Mesothelial cell of epicardium (in vitro differentiated cells): ENCODE data around the gene DHTKD1. TPM values are rescaled to one million over a fixed set of nuclear protein-coding genes. Genes with fewer than 3 reads are reported as not detected.

Experiments
- DNase-seq, 2 experiments: peaks; one replicate each; pipeline ENCODE4 v3.0.0; 2021; ENCODE audit warnings: low spot score in 2 of 2; ENCODE audit not compliant: unreplicated experiment in 2 of 2
- H3K27ac Mint-ChIP-seq: 2 replicates; pipeline ENCODE4 v1.8.0; 2021; ENCODE audit warnings: mixed read lengths
- H3K27me3 Mint-ChIP-seq: 2 replicates; pipeline ENCODE4 v1.8.0; 2021; ENCODE audit warnings: low read depth, mixed read lengths
- H3K36me3 Mint-ChIP-seq: 2 replicates; pipeline ENCODE4 v1.8.0; 2021; ENCODE audit warnings: mixed read lengths
- H3K4me1 Mint-ChIP-seq: 2 replicates; pipeline ENCODE4 v1.8.0; 2021; ENCODE audit warnings: mixed read lengths
- H3K4me3 Mint-ChIP-seq: 2 replicates; pipeline ENCODE4 v1.8.0; 2021; ENCODE audit warnings: mild to moderate bottlenecking, moderate library complexity, mixed read lengths
- H3K9me3 Mint-ChIP-seq: 2 replicates; pipeline ENCODE4 v1.8.0; 2021; ENCODE audit warnings: mixed read lengths
- CTCF ChIP-seq: fragments of 200-600 bp; sonication (generic); IDR thresholded peaks from one replicate; pipeline ENCODE4 v1.5.0; 2021; ENCODE audit warnings: antibody characterized with exemption; ENCODE audit not compliant: unreplicated experiment
- total RNA-seq: library from RNA; stranded (reverse); gene quantifications from 3 replicates; pipeline ENCODE4 v1.2.1, GENCODE V29; 2021

Gene DHTKD1
- 22.0 to 22.9 TPM (median 22.9 TPM) in 3 replicates for total RNA-seq

GRCh38 chr10:12068449-12069269 lies at the start of gene DHTKD1:
Gene DHTKD1, plus strand, starts transcription at chr10:12068954. Its CDS starts 80 bp downstream, at chr10:12069034.
- peak; percentile 23 for TF ChIP-seq CTCF
- Mint-ChIP-seq H3K4me1 (peaks cover 8% of the 10 kb centered on the region), H3K36me3 (no peaks in the 10 kb centered on the region), H3K9me3 (no peaks in the 10 kb centered on the region), H3K27me3 (no peaks in the 10 kb centered on the region), H3K4me3 (peak within 1 kb of the TSS; percentile 76), H3K27ac (peak within 1 kb of the TSS; percentile 90)
- peak; percentile 98 to 100 for DNase-seq

DNA sequence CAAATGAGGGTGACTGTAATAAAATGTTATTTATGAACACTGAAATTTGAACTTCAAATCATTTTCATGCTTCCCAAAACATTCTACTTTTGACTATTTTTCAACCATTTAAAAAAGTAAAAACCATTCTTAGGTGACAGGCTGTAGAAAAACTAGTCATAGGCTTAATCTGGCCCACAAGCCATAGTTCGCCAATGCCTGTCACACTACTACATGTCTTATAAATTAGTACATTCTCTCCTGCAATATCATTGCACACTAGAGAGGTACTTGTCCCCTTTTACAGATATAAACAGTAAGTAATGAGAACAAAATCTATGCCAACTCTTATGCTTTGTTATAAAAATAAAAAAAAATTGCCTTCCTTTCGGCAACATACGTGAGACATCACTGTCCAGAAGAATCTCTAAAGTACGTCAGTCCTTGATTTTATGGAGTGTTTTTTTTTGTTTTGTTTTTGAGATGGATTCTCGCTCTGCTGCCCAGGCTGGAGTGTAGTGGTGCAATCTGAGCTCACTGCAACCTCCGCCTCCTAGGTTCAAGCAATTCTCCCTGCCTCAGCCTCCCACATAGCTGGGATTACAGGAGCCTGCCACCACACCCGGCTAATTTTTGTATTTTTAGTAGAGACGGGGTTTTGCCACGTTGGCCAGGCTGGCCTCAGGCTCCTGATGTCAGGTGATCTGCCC lies 49.3 kb upstream of the DHTKD1 start:
- Mint-ChIP-seq H3K27me3 (no peaks in the 10 kb centered on the region), H3K4me1 (no peaks in the 10 kb centered on the region)

DNA sequence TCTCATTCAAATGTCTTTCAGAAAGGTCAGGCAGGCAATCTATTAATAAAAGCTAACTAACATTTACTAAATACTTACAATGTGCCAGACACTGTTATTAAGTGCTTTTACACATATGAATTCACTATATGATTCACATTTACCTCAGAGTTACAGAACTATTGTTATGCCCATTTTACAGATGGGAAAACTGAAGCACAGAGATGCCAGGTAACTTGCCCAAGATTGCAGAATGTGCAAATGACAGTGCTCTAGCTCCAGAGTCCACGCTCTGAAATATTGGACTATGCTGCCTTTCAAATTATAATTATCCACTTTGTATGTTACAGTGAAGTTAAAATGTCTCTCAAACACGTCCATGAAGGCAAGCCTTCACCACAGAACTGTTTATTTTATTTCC lies 48.2 kb upstream of the DHTKD1 start:
- no peak overlapping the region for H3K27ac Mint-ChIP-seq
- no peak for DNase-seq
- H3K9me3 Mint-ChIP-seq: no peaks in the 10 kb centered on the region
- H3K36me3 Mint-ChIP-seq: peaks cover 4% of the 10 kb centered on the region
- no peaks in the 10 kb centered on the region for H3K27me3 Mint-ChIP-seq
- H3K4me1 Mint-ChIP-seq: no peaks in the 10 kb centered on the region
- H3K4me3 Mint-ChIP-seq: no peak overlapping the region
- no peak for TF ChIP-seq CTCF

More for the DNA sequence above, 49.3 kb upstream of the DHTKD1 start:
- H3K4me3 Mint-ChIP-seq: no peak overlapping the region
- no peaks in the 10 kb centered on the region for H3K9me3 Mint-ChIP-seq
- TF ChIP-seq CTCF: no peak
- peaks cover 4% of the 10 kb centered on the region for H3K36me3 Mint-ChIP-seq
- peak overlapping the region; percentile 30 for H3K27ac Mint-ChIP-seq
- DNase-seq: no peak

GRCh38 chr10:12022580-12023257 lies 46.0 kb upstream of the DHTKD1 start:
- H3K27ac Mint-ChIP-seq: no peak overlapping the region
- H3K4me3 Mint-ChIP-seq: no peak overlapping the region
- DNase-seq: no peak
- no peaks in the 10 kb centered on the region for H3K9me3 Mint-ChIP-seq
- no peaks in the 10 kb centered on the region for H3K27me3 Mint-ChIP-seq
- peaks cover 11% of the 10 kb centered on the region for H3K36me3 Mint-ChIP-seq
- H3K4me1 Mint-ChIP-seq: no peaks in the 10 kb centered on the region
- TF ChIP-seq CTCF: no peak

DNA sequence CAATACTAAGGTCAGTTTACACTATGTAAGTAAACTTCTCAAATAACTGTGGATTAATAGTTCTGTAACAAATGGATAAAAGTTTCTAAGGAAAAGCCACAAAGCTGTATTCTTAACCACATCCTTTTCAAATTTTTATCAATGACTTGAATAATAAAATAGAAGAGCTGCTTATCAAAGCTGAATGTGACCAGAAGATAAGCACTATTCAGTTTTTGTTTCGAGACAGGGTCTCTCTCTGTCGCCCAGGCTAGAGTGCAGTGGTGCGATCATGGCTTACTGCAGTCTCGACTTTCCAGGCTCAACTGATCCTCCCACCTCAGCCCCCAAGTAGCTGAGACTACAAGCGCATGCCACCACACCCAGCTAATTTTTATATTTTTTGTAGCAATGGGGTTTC lies 43.2 kb upstream of the DHTKD1 start:
- H3K9me3 Mint-ChIP-seq: no peaks in the 10 kb centered on the region
- no peaks in the 10 kb centered on the region for H3K27me3 Mint-ChIP-seq
- H3K36me3 Mint-ChIP-seq: peaks cover 25% of the 10 kb centered on the region
- no peak for TF ChIP-seq CTCF
- no peak overlapping the region for H3K4me3 Mint-ChIP-seq
- H3K27ac Mint-ChIP-seq: no peak overlapping the region
- no peaks in the 10 kb centered on the region for H3K4me1 Mint-ChIP-seq
- no peak for DNase-seq
